Activated T-cell treated with anti-CD3 and anti-CD28 coated beads for 24 hours (primary cell): Measurements from ENCODE around the gene FNBP1L.
"Not testable (repeated sequence)": the region's sequence is repeated elsewhere in the genome, so short reads cannot be mapped to it uniquely, and the experiment has no call there.

Experiments used
- DNase-seq: peaks from one replicate; pipeline ENCODE4 v3.0.0-alpha.2; 2020; ENCODE audit warnings: low read depth

Gene FNBP1L

GRCh38 chr1:93532780-93533378 is 85.0 kb downstream of the FNBP1L start:
- no peak for DNase-seq

GRCh38 chr1:93533677-93534076 is 85.8 kb downstream of the FNBP1L start:
- DNase-seq, result no peak

DNA sequence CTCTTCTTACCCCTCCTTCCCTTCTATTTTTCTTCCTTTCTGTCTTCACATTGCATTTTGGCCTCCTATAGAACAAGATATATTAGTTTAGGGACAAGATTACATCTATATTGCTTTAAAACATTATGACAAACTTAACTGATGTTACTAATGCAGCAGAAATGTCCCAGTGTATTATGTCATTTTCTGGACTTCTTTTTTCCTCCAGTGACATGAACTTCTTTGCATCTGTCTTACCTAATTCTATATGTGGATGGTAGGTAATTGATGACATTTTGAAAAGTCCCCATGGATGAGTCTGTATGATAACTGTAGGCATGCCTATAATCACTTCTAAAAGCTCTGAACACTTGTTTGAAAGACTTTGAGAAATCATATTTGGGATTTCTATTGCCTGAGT is 89.5 kb downstream of the FNBP1L start:
- no peak for DNase-seq

- no peak for DNase-seq
These were observed 90.0 kb downstream of the FNBP1L start for GRCh38 chr1:93537924-93538323.

GRCh38 chr1:93541045-93541444 is 93.1 kb downstream of the FNBP1L start:
- no peak for DNase-seq

- DNase-seq, result no peak
These were observed 94.5 kb downstream of the FNBP1L start for GRCh38 chr1:93542398-93542797.

- no peak for DNase-seq
These were observed 98.4 kb downstream of the FNBP1L start for GRCh38 chr1:93546162-93546863.

- DNase-seq, result no peak
These were observed 101.2 kb downstream of the FNBP1L start for GRCh38 chr1:93549131-93549530.

GRCh38 chr1:93549811-93550210 is 101.9 kb downstream of the FNBP1L start:
- no peak for DNase-seq

DNA sequence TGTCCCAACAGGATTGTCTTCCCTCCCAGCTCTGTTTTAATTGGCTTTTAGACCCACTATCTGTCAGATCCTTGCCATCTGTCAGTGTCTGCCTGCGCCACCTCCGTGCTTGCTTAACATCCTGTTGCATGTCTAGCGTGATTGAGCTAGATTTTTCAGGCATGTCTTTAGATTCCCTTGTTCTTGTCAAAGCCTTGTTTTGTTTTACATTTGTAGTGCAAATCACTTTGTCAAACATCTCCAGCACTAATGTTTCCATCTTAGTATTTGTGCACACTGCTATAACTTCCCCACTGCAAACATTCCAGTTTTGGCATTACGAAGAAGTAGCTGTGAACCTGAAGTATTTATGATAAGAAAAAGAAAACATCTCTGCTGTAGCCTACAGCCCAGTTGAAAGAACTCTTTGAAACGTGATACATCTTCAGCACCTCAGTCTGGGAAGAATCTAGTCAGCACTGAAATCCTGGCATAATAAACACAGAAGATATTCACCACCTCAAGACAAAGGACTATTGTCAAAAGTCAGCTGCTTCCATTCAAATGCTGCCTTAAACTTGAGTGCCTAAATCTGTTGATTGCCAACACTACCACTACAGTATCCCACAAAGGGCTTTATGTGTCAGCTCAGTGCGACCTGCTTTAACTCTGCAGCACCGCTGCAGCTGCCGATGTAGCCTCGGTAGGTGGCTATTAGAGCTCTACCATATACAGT is 105.0 kb downstream of the FNBP1L start:
- DNase-seq, result no peak

DNA sequence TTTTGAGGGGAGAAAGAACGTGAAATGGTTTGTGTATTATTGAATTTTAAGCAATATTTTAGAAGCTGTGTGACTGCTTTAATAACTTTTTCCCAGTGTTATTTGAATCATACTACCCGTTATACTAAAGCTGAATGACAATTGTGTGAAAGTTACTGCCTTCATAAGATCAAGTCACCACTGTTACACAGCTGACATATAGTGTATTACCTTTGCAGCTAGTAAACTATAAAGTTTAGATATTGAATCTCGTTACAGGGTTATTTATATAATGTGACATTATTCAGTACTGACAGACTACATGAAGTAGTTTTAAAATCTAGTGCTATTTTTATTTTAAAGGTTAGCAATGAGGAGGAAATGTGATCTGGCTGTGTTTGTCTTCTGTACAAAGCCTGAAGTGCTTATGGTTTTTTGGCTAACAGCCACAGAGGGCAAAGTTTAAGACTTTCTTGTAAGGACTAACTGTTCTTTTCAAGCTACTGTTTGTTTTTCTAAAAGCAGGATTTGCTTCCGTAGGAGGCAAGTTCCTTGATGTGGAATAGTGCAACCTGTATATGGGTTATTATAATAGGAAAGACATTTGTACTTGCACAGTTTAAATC is 106.1 kb downstream of the FNBP1L start:
- DNase-seq, result not testable (repeated sequence)

- no peak for DNase-seq
These were observed 107.3 kb downstream of the FNBP1L start for GRCh38 chr1:93554883-93555872.

- no peak for DNase-seq
These were observed 108.4 kb downstream of the FNBP1L start for GRCh38 chr1:93556291-93556690.

DNA sequence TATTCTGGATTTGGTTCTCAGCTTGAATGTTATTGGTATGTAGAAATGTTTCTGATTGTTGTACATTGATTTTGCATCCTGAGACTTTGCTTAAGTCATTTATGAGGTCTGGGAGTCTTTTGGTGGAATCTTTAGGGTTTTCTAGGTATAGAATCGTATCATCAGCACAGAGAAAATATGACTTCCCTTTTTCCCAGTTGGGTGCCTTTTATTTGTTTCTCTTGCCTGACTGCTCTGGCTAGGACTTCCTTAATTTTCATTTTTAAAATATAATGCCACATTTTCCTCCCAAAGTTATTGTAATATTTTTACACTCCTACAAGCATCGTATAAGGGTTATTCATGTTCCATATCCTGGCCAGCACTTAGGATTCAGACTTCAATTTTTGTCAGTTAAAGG is 111.1 kb downstream of the FNBP1L start:
- no peak for DNase-seq

GRCh38 chr1:93559695-93560094 is 111.8 kb downstream of the FNBP1L start:
- DNase-seq, result no peak

- DNase-seq, result no peak
These were observed 117.7 kb downstream of the FNBP1L start for GRCh38 chr1:93565496-93566206.

DNA sequence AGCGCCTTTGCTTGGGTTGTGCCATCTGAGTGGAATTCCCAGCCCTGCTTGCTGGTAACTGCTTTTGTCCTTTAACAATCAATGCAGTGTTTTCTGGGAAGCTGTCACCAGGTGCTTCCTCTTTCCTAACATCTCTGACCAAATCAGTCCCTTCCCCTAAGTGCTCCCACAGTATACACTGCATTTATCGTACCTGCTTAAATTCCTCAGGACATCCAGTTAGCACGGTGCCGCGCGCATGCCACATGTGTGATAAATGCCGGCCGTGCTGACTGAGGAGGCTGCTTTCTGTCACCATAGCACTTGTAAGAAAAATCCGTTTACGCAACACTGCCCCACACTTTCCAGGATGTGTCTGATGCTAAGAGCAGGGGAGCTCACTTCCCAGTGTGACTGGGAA is 118.3 kb downstream of the FNBP1L start:
- no peak for DNase-seq

GRCh38 chr1:93567255-93567918 is 119.5 kb downstream of the FNBP1L start:
- no peak for DNase-seq

DNA sequence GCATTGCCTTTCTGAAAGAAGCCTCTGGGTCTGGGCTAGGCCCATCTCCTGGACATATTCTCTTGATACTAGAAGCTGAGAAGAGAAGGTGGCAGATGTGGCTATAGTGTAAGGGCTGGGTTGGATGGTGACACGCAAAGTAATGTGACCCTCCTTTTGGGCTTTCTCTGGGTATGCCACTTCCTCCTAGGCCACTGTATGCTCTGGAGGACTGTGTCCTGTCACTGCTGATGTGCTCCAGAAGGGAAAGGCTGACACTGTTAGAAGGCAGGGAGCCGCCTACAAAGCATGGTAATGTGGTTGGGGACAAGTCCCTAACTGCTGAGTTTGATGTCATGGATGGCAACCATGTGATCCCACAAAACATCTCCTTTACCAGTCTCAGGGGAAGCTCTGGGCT is 121.6 kb downstream of the FNBP1L start:
- no peak for DNase-seq

DNA sequence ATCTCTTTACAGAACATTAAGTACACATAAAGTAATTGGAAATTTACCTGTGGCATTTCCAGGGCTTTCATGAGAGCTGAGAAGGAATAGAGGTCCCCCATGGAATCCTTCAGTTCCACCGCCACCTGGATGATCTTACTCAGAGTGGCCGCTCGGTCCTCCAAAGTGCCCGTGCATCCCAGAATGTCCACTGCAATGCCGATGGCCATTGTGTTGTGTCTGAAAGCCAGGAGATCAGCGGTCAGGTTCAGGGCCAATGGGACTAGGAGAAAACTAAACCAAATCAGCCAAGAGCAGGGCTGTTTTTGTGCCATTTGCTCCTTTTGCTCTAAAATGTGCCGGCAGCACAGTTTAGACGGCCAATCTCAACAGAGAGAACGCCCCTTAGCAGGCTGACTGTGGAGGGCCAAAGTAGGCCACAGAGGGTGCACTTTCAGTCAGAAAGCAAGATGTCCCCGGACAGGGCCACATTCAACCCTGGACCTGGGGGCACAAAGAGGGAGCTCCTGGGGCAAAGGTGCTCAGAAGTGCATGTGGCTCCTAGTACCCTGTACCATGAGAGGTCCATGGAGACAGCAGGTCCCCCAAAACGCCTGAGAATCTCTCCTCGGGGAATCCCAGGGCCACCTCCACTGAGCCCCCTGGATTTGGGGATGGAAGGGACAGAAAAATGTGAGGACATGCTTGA is 123.8 kb downstream of the FNBP1L start:
- DNase-seq, result no peak
